ENCODE measurements around the gene GSDME. TPM values are rescaled to one million over a fixed set of nuclear protein-coding genes. Genes with fewer than 3 reads are reported as not detected.

Gene GSDME
- total RNA-seq, result 60.7 and 89.2 TPM in 2 replicates

GRCh38 chr7:24757353-24758275 is at the start of gene GSDME:
Gene GSDME, minus strand, starts transcription at chr7:24757464. Its CDS starts 7,690 bp downstream, at chr7:24749774.

Other genes with a start within 250 kb of the GSDME start
- 12.3 and 23.6 TPM in 2 replicates for gene PALS2, start 184.0 kb downstream of the GSDME start, total RNA-seq
- gene OSBPL3, start 222.7 kb upstream of the GSDME start, total RNA-seq, result 23.9 and 55.9 TPM in 2 replicates